ENCODE results near the gene PRR16. TPM values are rescaled to one million over a fixed set of nuclear protein-coding genes. Genes with fewer than 3 reads are reported as not detected.

Gene PRR16
- total RNA-seq, 1 donor from 2014 or later = 0.29 TPM

DNA sequence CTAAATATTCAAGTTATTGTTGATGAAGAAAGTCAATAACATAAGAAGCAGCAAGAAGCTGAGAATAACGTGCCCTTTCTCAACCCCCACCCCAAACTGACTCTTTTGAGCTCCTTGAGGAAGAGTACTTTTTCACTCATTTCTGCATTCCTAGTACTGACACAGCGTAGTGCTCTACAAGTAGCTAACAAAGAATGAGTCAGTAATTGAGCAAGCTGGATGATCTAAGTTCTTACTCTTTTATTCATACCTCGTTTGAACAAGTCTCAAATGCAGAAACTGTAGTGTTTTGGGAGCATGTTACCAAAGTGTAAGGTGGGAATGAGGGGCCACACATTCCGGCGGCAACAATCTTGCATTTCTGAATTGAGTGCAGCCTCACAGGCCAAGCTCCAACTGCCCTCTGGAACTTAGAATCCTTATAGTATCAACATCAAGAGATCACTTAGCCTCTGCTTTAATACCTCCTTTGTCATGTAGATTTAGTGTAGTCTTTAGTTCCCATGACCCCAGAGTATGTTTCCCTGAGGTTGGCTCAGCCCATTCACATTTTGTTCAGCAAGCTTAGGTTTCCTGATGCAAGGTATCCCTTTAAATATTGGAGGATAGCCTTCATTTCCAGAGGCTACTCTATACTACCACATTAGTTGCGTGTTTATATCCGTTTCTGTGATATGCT is 152.0 kb downstream of the PRR16 start:
- Mint-ChIP-seq H3K27ac (no peak overlapping the region), H3K27me3 (no peaks in the 10 kb centered on the region), H3K4me3 (no peak overlapping the region), H3K36me3 (ENCODE audit: low read depth) (no peaks in the 10 kb centered on the region), H3K9me3 (no peaks in the 10 kb centered on the region), H3K4me1 (no peaks in the 10 kb centered on the region)
- ChIA-PET CTCF (no interaction called here), POLR2A (no interaction called here)
- DNase-seq = no peak
- intact Hi-C loops (cut with micrococcal nuclease) = no loop called here
- TF ChIP-seq, protein P1, sequence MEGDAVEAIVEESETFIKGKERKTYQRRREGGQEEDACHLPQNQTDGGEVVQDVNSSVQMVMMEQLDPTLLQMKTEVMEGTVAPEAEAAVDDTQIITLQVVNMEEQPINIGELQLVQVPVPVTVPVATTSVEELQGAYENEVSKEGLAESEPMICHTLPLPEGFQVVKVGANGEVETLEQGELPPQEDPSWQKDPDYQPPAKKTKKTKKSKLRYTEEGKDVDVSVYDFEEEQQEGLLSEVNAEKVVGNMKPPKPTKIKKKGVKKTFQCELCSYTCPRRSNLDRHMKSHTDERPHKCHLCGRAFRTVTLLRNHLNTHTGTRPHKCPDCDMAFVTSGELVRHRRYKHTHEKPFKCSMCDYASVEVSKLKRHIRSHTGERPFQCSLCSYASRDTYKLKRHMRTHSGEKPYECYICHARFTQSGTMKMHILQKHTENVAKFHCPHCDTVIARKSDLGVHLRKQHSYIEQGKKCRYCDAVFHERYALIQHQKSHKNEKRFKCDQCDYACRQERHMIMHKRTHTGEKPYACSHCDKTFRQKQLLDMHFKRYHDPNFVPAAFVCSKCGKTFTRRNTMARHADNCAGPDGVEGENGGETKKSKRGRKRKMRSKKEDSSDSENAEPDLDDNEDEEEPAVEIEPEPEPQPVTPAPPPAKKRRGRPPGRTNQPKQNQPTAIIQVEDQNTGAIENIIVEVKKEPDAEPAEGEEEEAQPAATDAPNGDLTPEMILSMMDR (IDR thresholded peaks at IDR 0.05) = no peak
- ATAC-seq (ENCODE audit: low read depth) = no peak

DNA sequence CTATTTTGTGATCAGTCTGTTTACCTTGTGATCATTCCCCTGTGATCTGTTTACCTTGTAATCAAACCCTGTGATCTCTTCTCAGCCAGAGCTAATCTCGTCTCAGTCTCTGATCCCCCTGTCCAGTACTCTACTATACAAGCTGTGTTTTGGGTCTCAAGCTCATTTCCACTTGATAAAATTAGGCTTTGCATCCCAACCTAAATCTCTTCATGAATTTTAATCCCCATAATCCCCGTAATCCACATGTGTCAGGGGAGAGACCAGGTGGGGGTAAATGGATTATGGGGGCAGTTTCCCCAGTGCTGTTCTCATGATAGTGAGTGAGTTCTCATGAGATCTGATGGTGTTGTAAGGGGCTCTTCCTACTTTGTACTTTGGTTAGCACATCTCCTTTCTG is 157.2 kb downstream of the PRR16 start:
- no peak overlapping the region for H3K27ac Mint-ChIP-seq
- intact Hi-C loops (cut with micrococcal nuclease) = no loop called here
- no peaks in the 10 kb centered on the region for H3K4me1 Mint-ChIP-seq
- ChIA-PET POLR2A (no interaction called here), CTCF (no interaction called here)
- no peaks in the 10 kb centered on the region for H3K36me3 Mint-ChIP-seq (ENCODE audit: low read depth)
- ATAC-seq (ENCODE audit: low read depth) (no peak), DNase-seq (no peak)
- TF ChIP-seq, protein P1 (IDR thresholded peaks at IDR 0.05) = no peak
- peaks cover 1% of the 10 kb centered on the region for H3K9me3 Mint-ChIP-seq
- H3K27me3 Mint-ChIP-seq = no peaks in the 10 kb centered on the region
- no peak overlapping the region for H3K4me3 Mint-ChIP-seq

DNA sequence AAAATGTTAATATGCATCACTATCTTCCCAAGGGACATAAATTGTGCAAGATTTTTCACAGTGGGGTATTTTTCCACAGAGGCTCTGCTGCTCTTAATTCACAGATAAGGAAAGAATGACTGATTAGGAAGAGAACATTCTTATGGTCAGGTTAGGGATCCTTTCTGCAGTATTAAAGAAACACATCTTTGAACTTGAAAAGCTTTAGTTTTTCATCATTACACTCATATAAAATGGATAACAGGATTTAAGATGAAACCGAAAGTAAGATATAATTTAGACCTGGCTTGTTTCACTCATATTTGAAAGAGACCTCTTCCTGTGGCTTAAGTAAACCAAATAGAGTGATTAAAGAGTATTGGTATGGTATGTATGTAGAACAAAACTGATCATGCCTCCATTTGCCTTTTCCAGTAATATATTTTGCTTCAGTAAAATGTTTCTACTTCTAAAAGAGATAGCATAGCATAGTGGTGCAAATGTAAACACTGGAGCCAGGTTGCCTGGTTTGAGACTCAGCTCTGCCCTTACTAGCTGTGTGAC is 160.0 kb downstream of the PRR16 start:
- intact Hi-C loops (cut with micrococcal nuclease) = no loop called here

DNA sequence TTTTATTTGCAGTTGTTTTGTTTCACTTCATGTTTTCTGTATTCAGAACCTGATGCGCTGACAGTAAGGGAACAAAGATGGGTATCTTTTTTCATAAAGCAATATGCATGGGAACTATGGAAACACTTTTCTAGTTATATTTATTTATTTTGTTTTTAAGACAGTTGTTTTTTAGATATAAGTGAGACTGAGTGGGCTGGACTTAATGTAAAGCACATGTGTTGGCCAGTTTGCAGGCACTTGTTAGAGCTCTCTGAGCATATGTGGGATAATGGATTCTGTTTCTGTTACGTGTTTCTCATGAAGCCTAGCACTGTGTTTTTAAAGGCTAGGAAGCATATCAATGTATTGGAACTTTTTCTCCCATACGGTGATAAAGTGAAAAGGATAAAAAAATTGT is 164.1 kb downstream of the PRR16 start:
- ChIA-PET CTCF (no interaction called here), POLR2A (no interaction called here)
- H3K4me1 Mint-ChIP-seq = no peaks in the 10 kb centered on the region
- TF ChIP-seq, protein P1 (IDR thresholded peaks at IDR 0.05) = no peak
- H3K9me3 Mint-ChIP-seq = peaks cover 1% of the 10 kb centered on the region
- H3K27me3 Mint-ChIP-seq = no peaks in the 10 kb centered on the region
- ATAC-seq (ENCODE audit: low read depth) = no peak
- no peaks in the 10 kb centered on the region for H3K36me3 Mint-ChIP-seq (ENCODE audit: low read depth)
- DNase-seq = no peak
- intact Hi-C loops (cut with micrococcal nuclease) = no loop called here
- H3K27ac Mint-ChIP-seq = no peak overlapping the region
- no peak overlapping the region for H3K4me3 Mint-ChIP-seq

More for the DNA sequence above, 160.0 kb downstream of the PRR16 start:
- H3K27ac Mint-ChIP-seq = no peak overlapping the region
- no peaks in the 10 kb centered on the region for H3K36me3 Mint-ChIP-seq (ENCODE audit: low read depth)
- ChIA-PET POLR2A (no interaction called here), CTCF (no interaction called here)
- H3K4me3 Mint-ChIP-seq = no peak overlapping the region
- DNase-seq (no peak), ATAC-seq (ENCODE audit: low read depth) (no peak)
- TF ChIP-seq, protein P1 (IDR thresholded peaks at IDR 0.05) = no peak
- no peaks in the 10 kb centered on the region for H3K4me1 Mint-ChIP-seq
- H3K27me3 Mint-ChIP-seq = no peaks in the 10 kb centered on the region
- H3K9me3 Mint-ChIP-seq = peaks cover 1% of the 10 kb centered on the region

DNA sequence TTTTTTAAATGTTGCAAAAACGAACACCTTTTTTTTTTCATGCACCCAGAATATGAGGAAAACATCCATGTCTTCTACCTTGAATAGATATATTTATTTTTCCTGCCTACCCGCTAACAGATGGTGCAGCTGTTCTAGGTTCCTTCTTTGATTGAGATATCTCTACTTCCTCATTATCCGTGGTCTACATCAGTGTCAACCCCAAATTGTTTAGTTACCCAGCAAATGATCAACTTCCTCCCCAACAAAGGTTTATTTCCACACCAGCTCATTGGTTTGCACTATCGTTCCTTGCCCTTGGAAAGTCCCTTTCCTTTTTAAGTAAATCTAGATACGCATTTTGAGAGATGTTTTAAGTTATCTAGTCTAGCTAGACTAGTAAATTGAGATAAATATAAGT is 166.4 kb downstream of the PRR16 start:
- Mint-ChIP-seq H3K4me3 (no peak overlapping the region), H3K27ac (no peak overlapping the region), H3K4me1 (no peaks in the 10 kb centered on the region), H3K9me3 (peaks cover under 1% of the 10 kb centered on the region), H3K36me3 (ENCODE audit: low read depth) (no peaks in the 10 kb centered on the region), H3K27me3 (no peaks in the 10 kb centered on the region)
- POLR2A ChIA-PET = no interaction called here
- no peak for ATAC-seq (ENCODE audit: low read depth)
- no peak for DNase-seq
- TF ChIP-seq, protein P1 (IDR thresholded peaks at IDR 0.05) = no peak
- CTCF ChIA-PET = no interaction called here
- intact Hi-C loops (cut with micrococcal nuclease) = no loop called here
